HepG2 (cell line): Measurements from ENCODE around the gene EIF1. TPM values are rescaled to one million over a fixed set of nuclear protein-coding genes. Genes with fewer than 3 reads are reported as not detected.

Experiments used
- AKNA ChIP-seq: sonication (generic); formaldehyde crosslinking; IDR thresholded peaks from 2 replicates; pipeline ENCODE4 v1.4.0; 2020; ENCODE audit warnings: missing genetic modification reagents, borderline replicate concordance
- GATAD1 ChIP-seq: IDR thresholded peaks from 2 replicates; pipeline ENCODE4 v1.6.1; 2016; ENCODE audit warnings: missing genetic modification reagents, missing compliant biosample characterization
- GATAD2A ChIP-seq: IDR thresholded peaks from 2 replicates; pipeline ENCODE4 v1.6.1; 2016
- HBP1 ChIP-seq: IDR thresholded peaks from 2 replicates; pipeline ENCODE4 v1.6.1; 2016; ENCODE audit warnings: low read depth, control low read depth
- IKZF5 ChIP-seq: IDR thresholded peaks from 2 replicates; pipeline ENCODE4 v1.6.1; 2018; ENCODE audit warnings: missing genetic modification reagents, mild to moderate bottlenecking, missing compliant biosample characterization
- KLF9 ChIP-seq: IDR thresholded peaks from 2 replicates; pipeline ENCODE4 v1.6.1; 2016; ENCODE audit warnings: low read depth
- MTF1 ChIP-seq: sonication (generic); formaldehyde crosslinking; IDR thresholded peaks from 2 replicates; pipeline ENCODE4 v1.5.0; 2020; ENCODE audit warnings: missing genetic modification reagents
- PAX8 ChIP-seq: sonication (generic); formaldehyde crosslinking; IDR thresholded peaks from 2 replicates; pipeline ENCODE4 v1.8.0; 2022; ENCODE audit warnings: mild to moderate bottlenecking, missing genetic modification reagents, borderline replicate concordance
- PLRG1 ChIP-seq: fragments of 450-650 bp; conservative IDR thresholded peaks from 2 replicates; pipeline ENCODE4 v1.6.1; 2016
- POGZ ChIP-seq: sonication (generic); formaldehyde crosslinking; IDR thresholded peaks from 2 replicates; pipeline ENCODE4 v1.4.0; 2020; ENCODE audit warnings: mild to moderate bottlenecking, missing genetic modification reagents
- TIGD3 ChIP-seq: sonication (generic); formaldehyde crosslinking; IDR thresholded peaks from 2 replicates; pipeline ENCODE4 v1.5.1; 2020; ENCODE audit warnings: mild to moderate bottlenecking, missing genetic modification reagents, borderline replicate concordance
- UBTF ChIP-seq: sonication (generic); formaldehyde crosslinking; IDR thresholded peaks from 2 replicates; pipeline ENCODE4 v1.4.0; 2020; ENCODE audit warnings: mild to moderate bottlenecking, missing genetic modification reagents
- ZBTB14 ChIP-seq: sonication (generic); formaldehyde crosslinking; IDR thresholded peaks from 2 replicates; pipeline ENCODE4 v1.4.0; 2020; ENCODE audit warnings: missing genetic modification reagents
- ZNF329 ChIP-seq: sonication (generic); formaldehyde crosslinking; IDR thresholded peaks from 2 replicates; pipeline ENCODE4 v1.9.0; 2021; ENCODE audit warnings: low read depth, mild to moderate bottlenecking, missing genetic modification reagents
- ZNF34 ChIP-seq: sonication (generic); formaldehyde crosslinking; IDR thresholded peaks from 2 replicates; pipeline ENCODE4 v1.4.0; 2020; ENCODE audit warnings: mild to moderate bottlenecking, missing genetic modification reagents, borderline replicate concordance
- ZNF468 ChIP-seq: sonication (generic); formaldehyde crosslinking; IDR thresholded peaks from 2 replicates; pipeline ENCODE4 v1.8.0; 2022; ENCODE audit warnings: mild to moderate bottlenecking, moderate library complexity, missing genetic modification reagents
- ZNF672 ChIP-seq: sonication (generic); formaldehyde crosslinking; IDR thresholded peaks from 2 replicates; pipeline ENCODE4 v1.8.1; 2022; ENCODE audit warnings: missing genetic modification reagents
- polyA plus RNA-seq, 8 experiments: library from polyadenylated mRNA; depleted of rRNA in 3 of 8; stranded (reverse) in 7 of 8; unstranded in 1 of 8; fragments of >200 nt; fragmentation: Illumina TruSeq in 4 of 8; extraction: Trizol in 4 of 8; gene quantifications; 2 replicates each; pipeline versions ENCODE4 v1.2.1 to v1.2.3, GENCODE V29; 2011 to 2016; ENCODE audit warnings: low read depth in 4 of 8, missing spikeins in 1 of 8, mixed read lengths in 1 of 8; ENCODE audit not compliant: insufficient read depth in 1 of 8
- total RNA-seq, 5 experiments: library from RNA; depleted of rRNA; stranded (reverse); fragments of >200 nt; fragmentation: Illumina TruSeq; extraction: Trizol; gene quantifications; 2 replicates each; pipeline ENCODE4 v1.2.3, GENCODE V29; 2016; ENCODE audit warnings: low read depth in 1 of 5

Gene EIF1
- total and polyA plus RNA-seq, 2 of the 13 experiments (the other 11 are each of a cell fraction or from before 2014, with no cell fraction given): 147 to 517 TPM

- no peak for TF ChIP-seq UBTF (CRISPR knock-in tag)
- TF ChIP-seq KLF9 (CRISPR knock-in tag): no peak
- TF ChIP-seq ZBTB14: no peak
- 0 out of 2 replicates have a peak, but pooled peaks have one; percentile 26 for TF ChIP-seq ZNF329
- TF ChIP-seq PAX8 (CRISPR knock-in tag): no peak
- TF ChIP-seq PLRG1: no peak
- no peak for TF ChIP-seq ZNF468 (CRISPR knock-in tag)
- 0 out of 2 replicates have a peak, but pooled peaks have one; percentile 37 for TF ChIP-seq IKZF5 (CRISPR knock-in tag)
- no peak for TF ChIP-seq ZNF34
- TF ChIP-seq POGZ (CRISPR knock-in tag): 0 out of 2 replicates have a peak, but pooled peaks have one; percentile 30
- no peak for TF ChIP-seq TIGD3 (CRISPR knock-in tag)
- no peak for TF ChIP-seq HBP1
- no peak for TF ChIP-seq AKNA
- no peak; the same call in 1 of the 2 replicates for TF ChIP-seq GATAD1 (CRISPR knock-in tag)
- no peak for TF ChIP-seq MTF1
- TF ChIP-seq ZNF672 (CRISPR knock-in tag): no peak
- peak; percentile 13 for TF ChIP-seq GATAD2A (CRISPR knock-in tag)
Observed at GRCh38 chr17:41667280-41668041, 21.2 kb upstream of the EIF1 start (continued).
